IPS-18c (cell line): ENCODE data around the gene GOLGA6L2.
"Not testable (repeated sequence)": the region's sequence is repeated elsewhere in the genome, so short reads cannot be mapped to it uniquely, and the experiment has no call there.

ENCODE experiments used
- H3K4me3 ChIP-seq: 2 replicates; pipeline ENCODE4 v1.7.0; 2013; ENCODE audit warnings: low read depth, mild to moderate bottlenecking, low read length, moderate library complexity; ENCODE audit not compliant: insufficient read depth
- H3K9me3 ChIP-seq: one replicate; pipeline ENCODE4 v1.6.1; 2013; ENCODE audit warnings: mild to moderate bottlenecking, low read length, moderate library complexity; ENCODE audit not compliant: control insufficient read depth, insufficient read depth

Gene GOLGA6L2

GRCh38 chr15:23402544-23402943 is 44.5 kb downstream of the GOLGA6L2 start:
- no peak overlapping the region for H3K4me3 ChIP-seq
- H3K9me3 ChIP-seq, result peaks cover 1% of the 10 kb centered on the region

DNA sequence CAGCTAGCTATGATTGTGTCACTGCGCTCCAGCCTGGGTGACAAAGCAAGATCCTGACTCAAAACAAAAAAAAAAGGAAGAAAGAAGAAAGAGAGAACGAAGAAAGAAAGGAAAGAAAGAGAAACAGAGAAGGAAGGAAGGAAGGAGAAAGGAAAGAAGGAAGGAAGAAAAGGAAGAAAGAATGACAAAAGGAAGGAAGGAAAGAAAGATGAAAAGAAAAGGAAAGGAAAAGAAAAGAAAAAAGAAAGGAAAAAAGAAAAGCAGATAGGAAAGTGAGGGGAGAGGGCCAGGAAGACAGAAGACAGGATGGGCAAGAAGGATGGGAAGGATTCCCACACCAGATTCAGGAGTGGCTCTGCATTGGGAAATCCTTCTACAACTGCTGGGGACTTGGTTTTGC is 44.9 kb downstream of the GOLGA6L2 start:
- peaks cover 3% of the 10 kb centered on the region for H3K9me3 ChIP-seq

DNA sequence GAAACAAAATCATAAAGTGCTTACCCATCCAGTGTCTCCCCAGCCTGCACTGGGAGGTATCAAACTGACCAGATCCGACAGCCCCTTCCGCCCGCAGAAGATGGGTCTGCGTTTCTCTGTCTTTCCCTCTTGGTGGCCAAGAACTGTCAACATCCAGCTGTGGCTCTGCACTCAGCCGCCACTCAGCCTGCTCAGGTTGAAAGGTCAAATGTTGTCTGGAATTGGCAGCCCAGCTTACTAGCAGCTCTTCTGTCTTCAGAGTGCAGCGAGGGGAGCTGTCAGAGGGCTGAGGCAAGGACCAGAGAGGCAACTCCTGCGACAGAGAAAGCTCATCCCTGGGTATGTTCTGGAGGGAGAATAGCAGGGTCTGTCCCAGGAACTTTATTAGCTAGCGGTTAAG is 45.4 kb downstream of the GOLGA6L2 start:
- Histone ChIP-seq H3K4me3 (no peak overlapping the region), H3K9me3 (peaks cover 3% of the 10 kb centered on the region)

More for the DNA sequence above, 44.9 kb downstream of the GOLGA6L2 start:
- H3K4me3 ChIP-seq, result no peak overlapping the region

GRCh38 chr15:23399207-23399606 is 47.8 kb downstream of the GOLGA6L2 start:
- H3K9me3 ChIP-seq, result not testable (repeated sequence)

GRCh38 chr15:23398357-23398756 is 48.7 kb downstream of the GOLGA6L2 start:
- not testable (repeated sequence) for H3K4me3 ChIP-seq, H3K9me3 ChIP-seq

More at GRCh38 chr15:23399207-23399606, 47.8 kb downstream of the GOLGA6L2 start:
- H3K4me3 ChIP-seq, result not testable (repeated sequence)

DNA sequence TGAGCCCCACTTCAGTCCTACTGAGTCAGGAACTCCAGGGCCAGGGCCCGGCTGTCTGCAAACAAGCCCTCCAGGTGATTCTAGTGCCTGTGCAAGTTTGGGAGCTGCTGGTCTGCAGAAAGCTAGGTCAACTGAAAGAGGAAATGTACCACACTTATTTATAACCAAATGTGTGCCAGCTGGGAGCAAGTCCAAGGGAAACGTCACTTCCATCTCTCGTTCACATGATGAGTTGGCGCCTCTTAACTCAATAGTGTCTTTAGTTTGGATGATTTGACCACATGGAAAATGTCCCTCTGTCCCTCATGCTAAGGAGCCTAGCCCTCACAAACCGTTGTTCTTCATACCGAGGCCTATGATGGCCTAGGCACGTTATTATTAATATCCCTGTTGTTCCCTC is 49.3 kb downstream of the GOLGA6L2 start:
- H3K4me3 ChIP-seq, result no peak overlapping the region; the same call in 1 of the 2 replicates
- H3K9me3 ChIP-seq, result peaks cover 8% of the 10 kb centered on the region

DNA sequence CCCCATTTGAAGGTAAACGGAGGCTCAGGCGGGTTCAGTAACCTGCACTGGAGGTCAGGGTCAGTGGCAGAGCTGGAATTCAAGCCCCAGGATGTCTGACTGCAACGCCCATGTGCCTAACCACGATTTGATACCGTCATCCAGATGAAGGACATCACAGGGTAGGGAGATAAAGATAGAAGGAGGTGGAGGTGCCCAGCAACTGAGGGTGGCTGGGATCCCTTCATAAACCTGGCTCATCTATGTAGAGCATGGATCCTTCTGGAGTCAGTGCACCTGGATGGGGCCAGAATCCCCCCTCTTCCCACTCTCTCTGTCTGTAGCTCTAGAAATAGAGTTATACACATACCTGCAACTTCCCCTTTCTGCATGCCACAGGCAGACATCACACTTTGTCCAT is 51.2 kb downstream of the GOLGA6L2 start:
- H3K9me3 ChIP-seq, result peaks cover 8% of the 10 kb centered on the region
- no peak overlapping the region for H3K4me3 ChIP-seq

GRCh38 chr15:23395030-23395692 is 51.9 kb downstream of the GOLGA6L2 start:
- H3K9me3 ChIP-seq, result peaks cover 8% of the 10 kb centered on the region
- no peak overlapping the region for H3K4me3 ChIP-seq
